ENCODE results near the gene RFX3.

DNA sequence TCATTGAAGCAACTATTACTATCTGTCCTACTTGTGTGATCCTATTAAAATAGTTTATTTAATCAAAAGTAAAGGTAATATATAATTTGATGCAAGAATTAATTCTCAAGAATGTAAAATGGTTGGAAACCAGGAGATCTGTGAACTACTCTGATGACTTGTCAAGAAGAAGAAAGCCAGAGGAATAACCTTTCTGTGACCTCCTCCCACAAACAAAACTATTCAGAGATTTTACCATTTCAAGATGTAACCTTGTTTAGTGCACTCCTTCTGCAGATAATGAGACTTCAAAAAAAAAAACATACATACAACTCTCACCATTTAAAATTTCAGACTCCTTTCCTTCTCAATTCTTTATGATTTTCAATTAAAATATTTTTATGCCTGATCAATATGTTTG is 79.5 kb downstream of the RFX3 start:
- no peak for TF ChIP-seq CTCF (IDR thresholded peaks at IDR 0.05; ENCODE audit: insufficient read depth, low read length)
- no peak for TF ChIP-seq GABPA (IDR thresholded peaks at IDR 0.05; ENCODE audit: low read depth)
- no peak for TF ChIP-seq POLR2AphosphoS5 (IDR thresholded peaks at IDR 0.05; ENCODE audit: low read depth)
- TF ChIP-seq, protein P1, sequence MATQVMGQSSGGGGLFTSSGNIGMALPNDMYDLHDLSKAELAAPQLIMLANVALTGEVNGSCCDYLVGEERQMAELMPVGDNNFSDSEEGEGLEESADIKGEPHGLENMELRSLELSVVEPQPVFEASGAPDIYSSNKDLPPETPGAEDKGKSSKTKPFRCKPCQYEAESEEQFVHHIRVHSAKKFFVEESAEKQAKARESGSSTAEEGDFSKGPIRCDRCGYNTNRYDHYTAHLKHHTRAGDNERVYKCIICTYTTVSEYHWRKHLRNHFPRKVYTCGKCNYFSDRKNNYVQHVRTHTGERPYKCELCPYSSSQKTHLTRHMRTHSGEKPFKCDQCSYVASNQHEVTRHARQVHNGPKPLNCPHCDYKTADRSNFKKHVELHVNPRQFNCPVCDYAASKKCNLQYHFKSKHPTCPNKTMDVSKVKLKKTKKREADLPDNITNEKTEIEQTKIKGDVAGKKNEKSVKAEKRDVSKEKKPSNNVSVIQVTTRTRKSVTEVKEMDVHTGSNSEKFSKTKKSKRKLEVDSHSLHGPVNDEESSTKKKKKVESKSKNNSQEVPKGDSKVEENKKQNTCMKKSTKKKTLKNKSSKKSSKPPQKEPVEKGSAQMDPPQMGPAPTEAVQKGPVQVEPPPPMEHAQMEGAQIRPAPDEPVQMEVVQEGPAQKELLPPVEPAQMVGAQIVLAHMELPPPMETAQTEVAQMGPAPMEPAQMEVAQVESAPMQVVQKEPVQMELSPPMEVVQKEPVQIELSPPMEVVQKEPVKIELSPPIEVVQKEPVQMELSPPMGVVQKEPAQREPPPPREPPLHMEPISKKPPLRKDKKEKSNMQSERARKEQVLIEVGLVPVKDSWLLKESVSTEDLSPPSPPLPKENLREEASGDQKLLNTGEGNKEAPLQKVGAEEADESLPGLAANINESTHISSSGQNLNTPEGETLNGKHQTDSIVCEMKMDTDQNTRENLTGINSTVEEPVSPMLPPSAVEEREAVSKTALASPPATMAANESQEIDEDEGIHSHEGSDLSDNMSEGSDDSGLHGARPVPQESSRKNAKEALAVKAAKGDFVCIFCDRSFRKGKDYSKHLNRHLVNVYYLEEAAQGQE (IDR thresholded peaks at IDR 0.05; ENCODE audit: insufficient replicate concordance, low read depth) = no peak

Measured in HL-60 (cell line).